ENCODE data around the gene SLC6A6. TPM values are rescaled to one million over a fixed set of nuclear protein-coding genes. Genes with fewer than 3 reads are reported as not detected.

SLC6A6 gene
- total RNA-seq, 1 experiment from 2014 or later: 72.6 TPM

DNA sequence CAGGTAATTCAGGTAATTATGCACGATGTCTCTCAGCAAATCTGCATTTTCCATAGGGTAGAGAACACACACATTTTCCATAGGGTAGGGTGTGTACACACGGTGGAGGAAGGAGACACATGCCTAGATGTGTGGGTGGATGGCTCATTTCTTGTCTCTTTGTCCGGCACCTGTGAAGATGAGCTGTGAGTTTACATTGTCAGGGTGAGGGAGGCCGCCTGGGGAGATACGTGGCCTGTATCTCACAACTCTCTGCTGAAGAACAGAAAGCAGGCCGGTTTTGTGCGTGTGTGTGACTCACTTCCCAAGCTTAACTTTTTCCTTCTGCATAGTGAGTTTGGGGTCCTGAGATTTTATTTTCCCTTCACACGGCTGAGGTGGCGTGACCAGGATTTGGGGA is 60.3 kb downstream of the SLC6A6 start:
- H2AK5ac ChIP-seq (ENCODE audit: insufficient read length, low read length): no peak overlapping the region
- H3K27me3 ChIP-seq (ENCODE audit: insufficient read depth, low read length): no peaks in the 10 kb centered on the region
- H2BK20ac ChIP-seq (ENCODE audit: low read depth, low read length, poor library complexity, severe bottlenecking): no peak overlapping the region
- H3K4me1 ChIP-seq (ENCODE audit: insufficient read depth, low read length): peaks cover 1% of the 10 kb centered on the region; the same call in 1 of the 2 replicates
- H3K14ac ChIP-seq (ENCODE audit: insufficient read depth, low read length): no peak overlapping the region
- no peaks in the 10 kb centered on the region for H3K79me1 ChIP-seq (ENCODE audit: insufficient read depth, low read depth, low read length, poor library complexity, severe bottlenecking)
- no peak overlapping the region for H3K18ac ChIP-seq (ENCODE audit: insufficient read length, low read depth, low read length)
- no peak overlapping the region for H3T11ph ChIP-seq (ENCODE audit: low read length)
- no peak overlapping the region for H3K9ac ChIP-seq (ENCODE audit: extremely low read depth, insufficient read length, low read length)
- no peaks in the 10 kb centered on the region for H3K9me3 Mint-ChIP-seq
- no peak overlapping the region for H4K8ac ChIP-seq (replicated peaks; ENCODE audit: insufficient read length, low read depth, low read length)
- H3K23me2 ChIP-seq (ENCODE audit: insufficient read length, low read depth, low read length, poor library complexity, severe bottlenecking): no peaks in the 10 kb centered on the region
- H3K27ac Mint-ChIP-seq: no peak overlapping the region; a peak in 1 of 7 replicates
- H3K23ac ChIP-seq (ENCODE audit: insufficient read length, low read depth, low read length): no peak overlapping the region
- H2BK12ac ChIP-seq (ENCODE audit: insufficient read length, low read depth, low read length): no peak overlapping the region
- no peaks in the 10 kb centered on the region for H4K20me1 ChIP-seq (ENCODE audit: control insufficient read depth, insufficient read depth, insufficient read length)
- no CpG with 5 or more reads among the region's 9 CpGs for WGBS (ENCODE audit: extremely low coverage, insufficient read length, low lambda C conversion rate)
- no peak overlapping the region for H2BK120ac ChIP-seq (ENCODE audit: low read depth, low read length, poor library complexity, severe bottlenecking)
- no peak overlapping the region for H3K4me3 Mint-ChIP-seq
- no peak overlapping the region for H2AFZ ChIP-seq (ENCODE audit: low read length)
- no peak overlapping the region for H4K91ac ChIP-seq (ENCODE audit: insufficient read length, low read depth, low read length)
- H3K4me1 Mint-ChIP-seq: peaks cover 32 to 33% of the 10 kb centered on the region in 2 experiments
- no peak overlapping the region for H2BK15ac ChIP-seq (ENCODE audit: low read depth, low read length)
- peaks cover 23 to 71% (median 42%) of the 10 kb centered on the region in 3 experiments; a peak in 6 of 7 replicates for H3K36me3 Mint-ChIP-seq (ENCODE audit: insufficient read depth in 1 of 3, low read depth in 3 of 3)
- TF ChIP-seq, protein P1, sequence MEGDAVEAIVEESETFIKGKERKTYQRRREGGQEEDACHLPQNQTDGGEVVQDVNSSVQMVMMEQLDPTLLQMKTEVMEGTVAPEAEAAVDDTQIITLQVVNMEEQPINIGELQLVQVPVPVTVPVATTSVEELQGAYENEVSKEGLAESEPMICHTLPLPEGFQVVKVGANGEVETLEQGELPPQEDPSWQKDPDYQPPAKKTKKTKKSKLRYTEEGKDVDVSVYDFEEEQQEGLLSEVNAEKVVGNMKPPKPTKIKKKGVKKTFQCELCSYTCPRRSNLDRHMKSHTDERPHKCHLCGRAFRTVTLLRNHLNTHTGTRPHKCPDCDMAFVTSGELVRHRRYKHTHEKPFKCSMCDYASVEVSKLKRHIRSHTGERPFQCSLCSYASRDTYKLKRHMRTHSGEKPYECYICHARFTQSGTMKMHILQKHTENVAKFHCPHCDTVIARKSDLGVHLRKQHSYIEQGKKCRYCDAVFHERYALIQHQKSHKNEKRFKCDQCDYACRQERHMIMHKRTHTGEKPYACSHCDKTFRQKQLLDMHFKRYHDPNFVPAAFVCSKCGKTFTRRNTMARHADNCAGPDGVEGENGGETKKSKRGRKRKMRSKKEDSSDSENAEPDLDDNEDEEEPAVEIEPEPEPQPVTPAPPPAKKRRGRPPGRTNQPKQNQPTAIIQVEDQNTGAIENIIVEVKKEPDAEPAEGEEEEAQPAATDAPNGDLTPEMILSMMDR (conservative IDR thresholded peaks at IDR 0.05): no peak
- no peak overlapping the region for H3K4me2 ChIP-seq (ENCODE audit: insufficient read depth, insufficient read length, low read length)
- H2BK5ac ChIP-seq (ENCODE audit: insufficient read length, low read length): no peak overlapping the region
- H3K56ac ChIP-seq (ENCODE audit: insufficient read length, low read depth, low read length): no peak overlapping the region
- no peaks in the 10 kb centered on the region for H3K27me3 Mint-ChIP-seq (ENCODE audit: low read depth)
- H3K9me3 ChIP-seq (ENCODE audit: control insufficient read depth, low read depth, low read length): no peaks in the 10 kb centered on the region
- H3K4ac ChIP-seq (ENCODE audit: low read depth, low read length): no peak overlapping the region
- no peaks in the 10 kb centered on the region for H3K79me2 ChIP-seq (ENCODE audit: insufficient read depth, low read length)
- no peak overlapping the region for H3K27ac ChIP-seq (ENCODE audit: insufficient read length, low read depth, low read length)
- no peak for DNase-seq
- no peak overlapping the region for H4K5ac ChIP-seq (ENCODE audit: insufficient read length, low read depth, low read length)

Measured in H9 (cell line).